HG02763 (cell line): Measurements from ENCODE around the gene HBA1.
"Not testable (repeated sequence)": the region's sequence is repeated elsewhere in the genome, so short reads cannot be mapped to it uniquely, and the experiment has no call there.

Source experiments
- ATAC-seq: cut with Tn5 transposase; IDR thresholded peaks from one replicate; pipeline ENCODE4 v1.9.1; 2021; ENCODE audit warnings: mild to moderate bottlenecking, moderate library complexity; ENCODE audit not compliant: unreplicated experiment

Gene HBA1

GRCh38 chr16:159136-159849 is 17.2 kb upstream of the HBA1 start:
- ATAC-seq, result no peak

GRCh38 chr16:160242-160641 is 16.2 kb upstream of the HBA1 start:
- ATAC-seq, result not testable (repeated sequence)

DNA sequence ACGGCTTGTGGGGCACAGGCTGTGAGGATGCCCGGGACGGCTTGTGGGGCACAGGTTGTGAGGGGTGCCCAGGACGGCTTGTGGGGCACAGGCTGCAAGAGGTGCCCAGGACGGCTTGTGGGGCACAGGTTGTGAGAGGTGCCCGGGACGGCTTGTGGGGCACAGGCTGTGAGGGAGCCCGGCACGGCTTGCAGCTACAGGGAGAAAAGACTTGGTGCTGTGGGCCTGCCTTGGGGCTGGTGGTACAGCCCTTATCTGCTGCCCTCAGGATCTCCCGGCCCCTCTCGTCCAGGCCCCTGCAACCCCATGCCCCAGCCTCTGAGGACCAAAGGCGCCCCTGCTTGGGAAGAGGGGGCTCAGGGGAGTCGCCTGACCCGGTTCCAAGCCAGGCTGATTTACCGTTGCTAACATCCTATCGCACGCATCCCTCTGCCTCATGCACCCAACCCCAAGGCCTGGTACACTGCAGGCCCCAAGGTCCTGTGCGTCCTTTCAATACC is 15.7 kb upstream of the HBA1 start:
- no peak for ATAC-seq

- no peak for ATAC-seq
Observed at GRCh38 chr16:162271-162991, 14.0 kb upstream of the HBA1 start.

DNA sequence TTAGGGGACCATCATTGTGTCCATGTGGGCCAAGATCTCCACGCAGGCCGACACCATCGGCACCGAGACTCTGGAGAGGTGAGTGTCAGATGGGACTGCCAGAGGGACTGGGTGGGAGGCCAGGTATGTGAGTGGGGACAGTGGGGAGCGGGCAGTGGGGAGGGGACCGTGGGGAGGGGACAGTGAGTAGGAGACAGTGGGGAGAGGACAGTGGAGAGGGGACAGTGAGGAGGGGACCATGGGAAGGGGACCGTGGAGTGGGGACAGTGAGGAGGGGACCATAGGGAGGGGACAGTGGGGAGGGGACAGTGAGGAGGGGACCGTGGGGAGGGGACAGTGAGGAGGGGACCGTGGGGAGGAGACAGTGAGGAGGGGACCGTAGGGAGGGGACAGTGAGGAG is 13.3 kb upstream of the HBA1 start:
- not testable (repeated sequence) for ATAC-seq

DNA sequence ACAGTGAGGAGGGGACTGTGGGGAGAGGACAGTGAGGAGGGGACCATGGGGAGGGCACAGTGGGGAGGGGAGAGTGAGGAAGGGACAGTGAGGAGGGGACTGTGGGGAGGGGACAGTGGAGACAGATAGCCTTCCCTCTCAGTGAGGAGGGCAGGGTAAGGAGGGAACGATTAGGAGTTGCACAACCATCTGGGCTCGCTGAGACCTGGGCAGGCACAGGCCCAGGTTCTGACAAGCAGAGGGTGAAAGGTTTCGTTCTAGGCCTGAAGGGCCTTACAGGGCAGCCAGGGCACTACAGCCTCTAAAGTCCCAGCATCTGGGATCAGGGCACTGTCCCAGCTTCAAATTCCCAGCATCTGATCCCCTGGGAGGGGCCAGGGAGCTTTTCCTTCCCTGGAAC is 12.8 kb upstream of the HBA1 start:
- not testable (repeated sequence) for ATAC-seq

DNA sequence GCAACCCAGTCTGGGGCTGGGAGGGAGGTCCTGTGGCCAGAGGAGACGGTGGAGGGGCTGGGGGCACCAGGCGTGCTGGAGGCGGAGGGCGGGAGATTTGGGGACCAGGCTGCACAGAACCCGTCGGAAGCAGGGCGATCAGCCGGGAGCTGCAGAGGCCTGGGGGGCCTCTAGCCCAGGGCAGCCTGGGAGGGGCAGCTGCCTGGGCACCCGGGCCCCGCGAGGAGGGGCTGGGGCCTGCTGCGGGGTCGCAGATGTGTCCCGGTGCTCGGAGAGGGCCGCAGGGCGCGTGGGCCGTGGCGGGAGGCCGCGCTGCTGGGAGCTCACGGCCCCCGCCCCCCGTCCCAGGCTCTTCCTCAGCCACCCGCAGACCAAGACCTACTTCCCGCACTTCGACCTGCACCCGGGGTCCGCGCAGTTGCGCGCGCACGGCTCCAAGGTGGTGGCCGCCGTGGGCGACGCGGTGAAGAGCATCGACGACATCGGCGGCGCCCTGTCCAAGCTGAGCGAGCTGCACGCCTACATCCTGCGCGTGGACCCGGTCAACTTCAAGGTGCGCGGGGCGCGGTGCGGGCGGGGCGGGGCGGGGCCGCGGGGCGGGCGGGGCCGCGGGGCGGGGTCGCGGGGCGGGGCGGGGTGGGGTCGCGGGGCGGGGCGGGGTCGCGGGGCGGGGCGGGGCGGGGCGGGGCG is 12.2 kb upstream of the HBA1 start:
- not testable (repeated sequence) for ATAC-seq

GRCh38 chr16:164827-165538 is 11.5 kb upstream of the HBA1 start:
- no peak for ATAC-seq

- ATAC-seq, result no peak
Observed at GRCh38 chr16:165539-166374, 10.7 kb upstream of the HBA1 start, which contains the start of gene HBM. Gene HBM, plus strand, starts transcription at chr16:165978. Its CDS starts 20 bp downstream, at chr16:165998.

GRCh38 chr16:166375-167121 is 9.9 kb upstream of the HBA1 start:
- no peak for ATAC-seq

DNA sequence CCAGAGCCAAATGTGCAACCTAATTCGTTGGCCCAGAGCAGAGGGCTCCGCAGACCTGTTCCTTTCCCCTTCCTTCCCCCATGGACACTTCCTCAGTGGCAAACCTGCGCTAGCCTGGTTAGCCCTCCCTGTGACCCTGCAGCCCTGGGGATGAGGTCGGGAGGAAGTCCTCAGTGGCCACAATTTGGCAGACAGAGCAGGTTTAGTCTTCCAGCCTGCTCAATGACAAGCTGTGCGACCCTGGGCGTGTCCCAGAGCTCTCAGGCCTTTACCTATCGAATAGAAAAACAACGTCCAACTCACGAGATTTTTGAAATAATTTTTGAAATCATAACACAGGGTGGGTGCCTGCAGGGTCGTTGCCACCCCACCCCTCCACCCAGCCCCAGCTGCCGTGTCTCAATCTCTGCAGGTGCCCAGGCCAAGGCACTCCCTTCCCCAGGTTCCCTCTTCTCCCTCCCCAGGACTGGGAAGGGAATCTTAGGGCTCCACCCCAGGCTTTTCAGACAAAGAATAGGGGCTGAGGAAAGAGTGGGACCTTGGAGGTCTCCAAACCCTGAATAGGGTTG is 9.3 kb upstream of the HBA1 start:
- ATAC-seq, result no peak

DNA sequence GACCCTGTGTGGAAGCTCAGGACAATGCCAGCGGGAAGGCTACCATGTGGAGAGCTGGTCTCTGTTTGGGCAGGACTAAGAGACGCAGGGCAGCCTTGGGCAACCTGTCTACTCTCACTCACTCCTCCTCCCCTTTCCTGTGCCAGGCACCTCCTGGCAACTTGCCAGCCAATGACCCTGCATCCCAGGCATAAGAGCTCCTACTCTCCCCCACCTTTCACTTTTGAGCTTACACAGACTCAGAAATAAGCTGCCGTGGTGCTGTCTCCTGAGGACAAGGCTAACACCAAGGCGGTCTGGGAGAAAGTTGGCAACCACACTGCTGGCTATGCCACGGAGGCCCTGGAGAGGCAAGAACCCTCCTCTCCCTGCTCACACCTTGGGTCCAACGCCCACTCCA is 8.1 kb upstream of the HBA1 start:
- no peak for ATAC-seq

GRCh38 chr16:169014-169413 is 7.5 kb upstream of the HBA1 start:
- ATAC-seq, result no peak

DNA sequence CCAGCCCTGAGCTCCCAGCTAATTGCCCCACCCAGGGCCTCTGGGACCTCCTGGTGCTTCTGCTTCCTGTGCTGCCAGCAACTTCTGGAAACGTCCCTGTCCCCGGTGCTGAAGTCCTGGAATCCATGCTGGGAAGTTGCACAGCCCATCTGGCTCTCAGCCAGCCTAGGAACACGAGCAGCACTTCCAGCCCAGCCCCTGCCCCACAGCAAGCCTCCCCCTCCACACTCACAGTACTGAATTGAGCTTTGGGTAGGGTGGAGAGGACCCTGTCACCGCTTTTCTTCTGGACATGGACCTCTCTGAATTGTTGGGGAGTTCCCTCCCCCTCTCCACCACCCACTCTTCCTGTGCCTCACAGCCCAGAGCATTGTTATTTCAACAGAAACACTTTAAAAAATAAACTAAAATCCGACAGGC is 6.4 kb upstream of the HBA1 start:
- ATAC-seq, result not testable (repeated sequence)

DNA sequence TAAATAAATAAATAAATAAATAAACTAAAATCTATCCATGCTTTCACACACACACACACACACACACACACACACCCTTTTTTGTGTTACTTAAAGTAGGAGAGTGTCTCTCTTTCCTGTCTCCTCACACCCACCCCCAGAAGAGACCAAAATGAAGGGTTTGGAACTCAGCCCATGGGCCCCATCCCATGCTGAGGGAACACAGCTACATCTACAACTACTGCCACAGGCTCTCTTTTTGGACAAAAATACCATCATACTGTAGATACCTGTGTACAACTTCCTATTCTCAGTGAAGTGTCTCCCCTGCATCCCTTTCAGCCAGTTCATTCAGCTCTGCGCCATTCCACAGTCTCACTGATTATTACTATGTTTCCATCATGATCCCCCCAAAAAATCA is 5.7 kb upstream of the HBA1 start:
- ATAC-seq, result no peak

GRCh38 chr16:172374-172941 is 4.0 kb upstream of the HBA1 start, which contains the start of gene HBA2:
Gene HBA2, plus strand, starts transcription at chr16:172876. Its CDS starts 37 bp downstream, at chr16:172913.
- not testable (repeated sequence) for ATAC-seq

- ATAC-seq, result not testable (repeated sequence)
Observed at GRCh38 chr16:173211-173854, 3.1 kb upstream of the HBA1 start.
